ENCODE data around the gene ULK2.

- TF ChIP-seq CTCF (conservative IDR thresholded peaks at IDR 0.05), result no peak
- no peak for TF ChIP-seq ZFX (IDR thresholded peaks at IDR 0.05)
Observed at GRCh38 chr17:19748807-19749193, 118.9 kb downstream of the ULK2 start.
